Measurements from ENCODE around the gene PRDM7. TPM values are rescaled to one million over a fixed set of nuclear protein-coding genes. Genes with fewer than 3 reads are reported as not detected.

The PRDM7 gene
- total and polyA plus RNA-seq, 9 of the 15 experiments (the other 6 are each of a cell fraction or from before 2014, with no cell fraction given), result not detected

DNA sequence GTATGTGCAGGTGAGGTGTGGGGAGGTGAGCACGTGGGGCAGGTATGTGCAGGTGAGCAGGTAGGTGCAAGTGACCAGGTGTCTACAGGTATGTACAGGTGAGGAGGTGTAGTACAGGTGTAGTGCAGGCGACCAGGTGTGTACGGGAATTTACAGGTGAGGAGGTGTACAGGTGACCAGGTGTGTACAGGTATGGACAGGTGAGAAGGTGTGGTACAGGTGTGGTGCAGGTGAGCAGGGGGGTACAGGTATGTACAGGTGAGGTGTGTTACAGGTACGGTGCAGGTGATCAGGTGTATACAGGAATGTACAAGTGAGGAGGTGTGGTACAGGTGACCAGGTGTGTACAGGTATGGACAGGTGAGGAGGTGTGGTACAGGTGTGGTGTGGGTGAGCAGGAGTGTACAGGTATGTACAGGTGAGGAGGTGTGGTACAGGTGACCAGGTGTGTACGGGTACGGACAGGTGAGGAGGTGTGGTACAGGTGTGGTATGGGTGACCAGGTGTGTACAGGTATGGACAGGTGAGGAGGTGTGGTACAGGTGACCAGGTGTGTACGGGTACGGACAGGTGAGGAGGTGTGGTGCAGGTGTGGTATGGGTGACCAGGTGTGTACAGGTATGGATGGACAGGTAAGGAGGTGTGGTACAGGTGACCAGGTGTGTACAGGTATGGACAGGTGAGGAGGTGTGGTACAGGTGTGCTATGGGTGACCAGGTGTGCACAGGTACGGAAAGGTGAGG, 45.0 kb downstream of the PRDM7 start (continued):
- TF ChIP-seq MYC (IDR thresholded peaks at IDR 0.05; ENCODE audit: low read depth, low read length) (no peak), MYC (CRISPR knock-in tag; IDR thresholded peaks at IDR 0.05; ENCODE audit: borderline replicate concordance, low read depth) (no peak), HDAC3 (IDR thresholded peaks at IDR 0.05; ENCODE audit: borderline replicate concordance, partially characterized antibody) (no peak), CBX3 (IDR thresholded peaks at IDR 0.05; ENCODE audit: borderline replicate concordance in 1 of 2, low read length in 2 of 2) (no peak), TRIM28 (IDR thresholded peaks at IDR 0.05) (no peak), MED1 (CRISPR knock-in tag; IDR thresholded peaks at IDR 0.05; ENCODE audit: borderline replicate concordance) (peak; percentile 88; the same call in 1 of the 2 replicates), KDM5B (IDR thresholded peaks at IDR 0.05; ENCODE audit: insufficient replicate concordance, low read depth, low read length) (no peak), BRD4 (IDR thresholded peaks at IDR 0.05) (no peak), ZEB2 (IDR thresholded peaks at IDR 0.05) (peak; percentile 100), U2AF2 (optimal IDR thresholded peaks at IDR 0.05; ENCODE audit: low read depth, low read length) (no peak), STAG1 (CRISPR knock-in tag; IDR thresholded peaks at IDR 0.05; ENCODE audit: borderline replicate concordance) (peak; percentile 91), NCOA1 (IDR thresholded peaks at IDR 0.05; ENCODE audit: low read depth) (no peak), HDAC6 (IDR thresholded peaks at IDR 0.05; ENCODE audit: low read depth, low read length) (no peak), RAD51 (IDR thresholded peaks at IDR 0.05; ENCODE audit: borderline replicate concordance, low read depth) (no peak), SNRNP70 (optimal IDR thresholded peaks at IDR 0.05; ENCODE audit: low read depth, low read length) (no peak), HNRNPL (IDR thresholded peaks at IDR 0.05; ENCODE audit: low read depth, low read length) (no peak), CBX8 (IDR thresholded peaks at IDR 0.05; ENCODE audit: borderline replicate concordance, extremely low read depth, low read depth, low read length, poor library complexity, severe bottlenecking) (no peak)
- TF ChIP-seq, protein P1, sequence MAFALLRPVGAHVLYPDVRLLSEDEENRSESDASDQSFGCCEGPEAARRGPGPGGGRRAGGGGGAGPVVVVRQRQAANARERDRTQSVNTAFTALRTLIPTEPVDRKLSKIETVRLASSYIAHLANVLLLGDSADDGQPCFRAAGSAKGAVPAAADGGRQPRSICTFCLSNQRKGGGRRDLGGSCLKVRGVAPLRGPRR (CRISPR knock-in tag; IDR thresholded peaks at IDR 0.05), result no peak
- TF ChIP-seq, protein P2, sequence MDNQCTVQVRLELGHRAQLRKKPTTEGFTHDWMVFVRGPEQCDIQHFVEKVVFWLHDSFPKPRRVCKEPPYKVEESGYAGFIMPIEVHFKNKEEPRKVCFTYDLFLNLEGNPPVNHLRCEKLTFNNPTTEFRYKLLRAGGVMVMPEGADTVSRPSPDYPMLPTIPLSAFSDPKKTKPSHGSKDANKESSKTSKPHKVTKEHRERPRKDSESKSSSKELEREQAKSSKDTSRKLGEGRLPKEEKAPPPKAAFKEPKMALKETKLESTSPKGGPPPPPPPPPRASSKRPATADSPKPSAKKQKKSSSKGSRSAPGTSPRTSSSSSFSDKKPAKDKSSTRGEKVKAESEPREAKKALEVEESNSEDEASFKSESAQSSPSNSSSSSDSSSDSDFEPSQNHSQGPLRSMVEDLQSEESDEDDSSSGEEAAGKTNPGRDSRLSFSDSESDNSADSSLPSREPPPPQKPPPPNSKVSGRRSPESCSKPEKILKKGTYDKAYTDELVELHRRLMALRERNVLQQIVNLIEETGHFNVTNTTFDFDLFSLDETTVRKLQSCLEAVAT (IDR thresholded peaks at IDR 0.05), result 0 out of 4 replicates have a peak, but pooled peaks of 1 of the 2 experiments have one; percentile 57
- TF ChIP-seq, protein P3, sequence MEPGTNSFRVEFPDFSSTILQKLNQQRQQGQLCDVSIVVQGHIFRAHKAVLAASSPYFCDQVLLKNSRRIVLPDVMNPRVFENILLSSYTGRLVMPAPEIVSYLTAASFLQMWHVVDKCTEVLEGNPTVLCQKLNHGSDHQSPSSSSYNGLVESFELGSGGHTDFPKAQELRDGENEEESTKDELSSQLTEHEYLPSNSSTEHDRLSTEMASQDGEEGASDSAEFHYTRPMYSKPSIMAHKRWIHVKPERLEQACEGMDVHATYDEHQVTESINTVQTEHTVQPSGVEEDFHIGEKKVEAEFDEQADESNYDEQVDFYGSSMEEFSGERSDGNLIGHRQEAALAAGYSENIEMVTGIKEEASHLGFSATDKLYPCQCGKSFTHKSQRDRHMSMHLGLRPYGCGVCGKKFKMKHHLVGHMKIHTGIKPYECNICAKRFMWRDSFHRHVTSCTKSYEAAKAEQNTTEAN (CRISPR knock-in tag; IDR thresholded peaks at IDR 0.05), result peak; percentile 25; the same call in 1 of the 2 replicates
- TF ChIP-seq, protein P4, sequence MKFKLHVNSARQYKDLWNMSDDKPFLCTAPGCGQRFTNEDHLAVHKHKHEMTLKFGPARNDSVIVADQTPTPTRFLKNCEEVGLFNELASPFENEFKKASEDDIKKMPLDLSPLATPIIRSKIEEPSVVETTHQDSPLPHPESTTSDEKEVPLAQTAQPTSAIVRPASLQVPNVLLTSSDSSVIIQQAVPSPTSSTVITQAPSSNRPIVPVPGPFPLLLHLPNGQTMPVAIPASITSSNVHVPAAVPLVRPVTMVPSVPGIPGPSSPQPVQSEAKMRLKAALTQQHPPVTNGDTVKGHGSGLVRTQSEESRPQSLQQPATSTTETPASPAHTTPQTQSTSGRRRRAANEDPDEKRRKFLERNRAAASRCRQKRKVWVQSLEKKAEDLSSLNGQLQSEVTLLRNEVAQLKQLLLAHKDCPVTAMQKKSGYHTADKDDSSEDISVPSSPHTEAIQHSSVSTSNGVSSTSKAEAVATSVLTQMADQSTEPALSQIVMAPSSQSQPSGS (CRISPR knock-in tag; IDR thresholded peaks at IDR 0.05), result no peak

Measured in K562 (cell line).